NT2/D1 (cell line): ENCODE data around the gene OPN1MW3.
"Not testable (repeated sequence)": the region's sequence is repeated elsewhere in the genome, so short reads cannot be mapped to it uniquely, and the experiment has no call there.

ENCODE experiments used
- SUZ12 ChIP-seq: IDR thresholded peaks from 2 replicates; pipeline ENCODE4 v1.6.1; 2011; ENCODE audit not compliant: insufficient read length, insufficient read depth; ENCODE audit errors: extremely low read depth
- YY1 ChIP-seq: IDR thresholded peaks from 2 replicates; pipeline ENCODE4 v1.6.1; 2011; ENCODE audit not compliant: insufficient read length, insufficient read depth
- ZNF274 ChIP-seq: IDR thresholded peaks from 2 replicates; pipeline ENCODE4 v1.6.1; 2011; ENCODE audit warnings: mild to moderate bottlenecking, low read depth, low read length

DNA sequence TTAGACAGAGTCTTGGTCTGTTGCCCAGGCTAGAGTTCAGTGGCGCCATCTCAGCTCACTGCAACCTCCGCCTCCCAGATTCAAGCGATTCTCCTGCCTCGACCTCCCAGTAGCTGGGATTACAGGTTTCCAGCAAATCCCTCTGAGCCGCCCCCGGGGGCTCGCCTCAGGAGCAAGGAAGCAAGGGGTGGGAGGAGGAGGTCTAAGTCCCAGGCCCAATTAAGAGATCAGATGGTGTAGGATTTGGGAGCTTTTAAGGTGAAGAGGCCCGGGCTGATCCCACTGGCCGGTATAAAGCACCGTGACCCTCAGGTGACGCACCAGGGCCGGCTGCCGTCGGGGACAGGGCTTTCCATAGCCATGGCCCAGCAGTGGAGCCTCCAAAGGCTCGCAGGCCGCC lies 37.9 kb upstream of the OPN1MW3 start, which contains the start of gene OPN1MW2:
- TF ChIP-seq ZNF274, YY1, SUZ12: not testable (repeated sequence)
